Natural killer cell (primary cell): Measurements from ENCODE around the gene CHN1. TPM values are rescaled to one million over a fixed set of nuclear protein-coding genes. Genes with fewer than 3 reads are reported as not detected.

ENCODE experiments used
- ATAC-seq, 3 donors: fragments of 150-1000 bp in 2 of 3; fragments of 200-7000 bp in 1 of 3; cut with Tn5 transposase; 1 replicate in 1 of 3; 2 replicates in 2 of 3; pipeline ENCODE4 v1.10.0; 2021; ENCODE audit warnings: mild to moderate bottlenecking in 2 of 3, moderate library complexity in 2 of 3
- DNase-seq, 2 donors: peaks; one replicate each; pipeline versions ENCODE4 v3.0.0 to v3.0.0-alpha.2; 2013 to 2021; ENCODE audit warnings: mixed read lengths in 1 of 2
- H3K27ac ChIP-seq: one replicate; pipeline ENCODE4 v1.5.1; 2013; ENCODE audit warnings: mild to moderate bottlenecking, low read length
- H3K27me3 ChIP-seq: one replicate; pipeline ENCODE4 v1.6.1; 2013; ENCODE audit warnings: low read length; ENCODE audit not compliant: control insufficient read depth, insufficient read depth
- H3K36me3 ChIP-seq: one replicate; pipeline ENCODE4 v1.6.1; 2013; ENCODE audit warnings: low read length; ENCODE audit not compliant: control insufficient read depth, insufficient read depth
- H3K4me1 ChIP-seq: one replicate; pipeline ENCODE4 v1.6.1; 2013; ENCODE audit warnings: low read length; ENCODE audit not compliant: control insufficient read depth, insufficient read depth
- H3K4me3 ChIP-seq: one replicate; pipeline ENCODE4 v1.5.1; 2013; ENCODE audit warnings: low read length
- H3K9me3 ChIP-seq: one replicate; pipeline ENCODE4 v1.6.1; 2013; ENCODE audit warnings: low read length; ENCODE audit not compliant: control insufficient read depth, insufficient read depth
- H3K27ac Mint-ChIP-seq, 2 donors: one replicate each; pipeline ENCODE4 v1.8.0; 2022; ENCODE audit warnings: mild to moderate bottlenecking in 2 of 2, mixed read lengths in 2 of 2, moderate library complexity in 1 of 2
- H3K27me3 Mint-ChIP-seq, 2 donors: one replicate each; pipeline ENCODE4 v1.8.0; 2022; ENCODE audit warnings: low read depth in 2 of 2, mixed read lengths in 2 of 2
- H3K36me3 Mint-ChIP-seq: one replicate; pipeline ENCODE4 v1.8.0; 2022; ENCODE audit warnings: mixed read lengths
- H3K4me1 Mint-ChIP-seq, 2 donors: one replicate each; pipeline ENCODE4 v1.8.0; 2022; ENCODE audit warnings: mixed read lengths in 2 of 2
- H3K4me3 Mint-ChIP-seq: one replicate; pipeline ENCODE4 v1.8.0; 2022; ENCODE audit warnings: mild to moderate bottlenecking, moderate library complexity, mixed read lengths
- H3K9me3 Mint-ChIP-seq, 2 donors: one replicate each; pipeline ENCODE4 v1.8.0; 2022; ENCODE audit warnings: mixed read lengths in 2 of 2
- WGBS: methylation state at CpG from one replicate; pipeline ENCODE4 v1.1.7; 2013; ENCODE audit warnings: missing lambda C conversion rate; ENCODE audit not compliant: insufficient coverage; 5-methylcytosine and 5-hydroxymethylcytosine counted together
- intact Hi-C: fragments of 100-400 bp; cut with micrococcal nuclease; formaldehyde crosslinking; loops from one replicate; pipeline ENCODE4 v1.14.2; 2022
- total RNA-seq, 4 donors: library from RNA; stranded (reverse); fragments of 120-200 nt in 1 of 4; gene quantifications; one replicate each; pipeline versions ENCODE4 v1.2.3 to v1.2.4, GENCODE V29; 2013 to 2022
- TF ChIP-seq, protein P1 (sequence below): fragments of 200-600 bp; IDR thresholded peaks from one replicate; pipeline ENCODE4 v1.8.0; 2022; ENCODE audit warnings: antibody characterized with exemption

Gene CHN1
- total RNA-seq, 3 donors from 2014 or later (not counting 1 experiment from before 2014, with no cell fraction given), result 0.80 to 1.7 (median 0.88) TPM

DNA sequence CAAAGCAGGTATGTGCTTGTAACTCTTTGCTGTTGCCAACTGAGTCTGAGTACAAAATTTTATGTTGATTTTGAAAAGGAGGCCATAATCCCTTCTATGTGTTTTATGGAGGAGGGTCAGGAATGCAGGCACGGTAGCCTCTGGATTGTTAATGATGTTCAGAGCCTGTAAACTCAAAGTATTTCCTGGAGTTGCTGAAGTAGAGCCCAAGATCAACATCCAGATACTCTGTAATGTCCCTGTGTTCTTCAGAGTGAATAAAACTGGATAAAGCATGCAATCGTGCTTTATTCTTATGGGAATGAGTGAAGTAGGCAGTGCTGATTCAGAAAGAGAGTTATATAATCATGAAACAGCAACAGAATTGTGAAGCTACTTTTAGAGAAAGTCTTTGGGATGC lies 179.1 kb downstream of the CHN1 start:
- no peaks in the 10 kb centered on the region for H3K9me3 Mint-ChIP-seq
- Histone ChIP-seq H3K4me3 (no peak overlapping the region), H3K4me1 (no peaks in the 10 kb centered on the region), H3K36me3 (no peaks in the 10 kb centered on the region), H3K9me3 (no peaks in the 10 kb centered on the region), H3K27ac (no peak overlapping the region), H3K27me3 (no peaks in the 10 kb centered on the region)
- intact Hi-C loops, result no loop called here
- no peak overlapping the region for H3K4me3 Mint-ChIP-seq
- ATAC-seq (no peak), DNase-seq (no peak)
- no peak overlapping the region for H3K27ac Mint-ChIP-seq
- H3K36me3 Mint-ChIP-seq, result no peaks in the 10 kb centered on the region
- H3K4me1 Mint-ChIP-seq, result no peaks in the 10 kb centered on the region
- H3K27me3 Mint-ChIP-seq, result peaks cover 3 to 12% of the 10 kb centered on the region in 2 donors
- WGBS, result 91% methylated on average over 2 of the region's 2 CpGs
- TF ChIP-seq, protein P1, sequence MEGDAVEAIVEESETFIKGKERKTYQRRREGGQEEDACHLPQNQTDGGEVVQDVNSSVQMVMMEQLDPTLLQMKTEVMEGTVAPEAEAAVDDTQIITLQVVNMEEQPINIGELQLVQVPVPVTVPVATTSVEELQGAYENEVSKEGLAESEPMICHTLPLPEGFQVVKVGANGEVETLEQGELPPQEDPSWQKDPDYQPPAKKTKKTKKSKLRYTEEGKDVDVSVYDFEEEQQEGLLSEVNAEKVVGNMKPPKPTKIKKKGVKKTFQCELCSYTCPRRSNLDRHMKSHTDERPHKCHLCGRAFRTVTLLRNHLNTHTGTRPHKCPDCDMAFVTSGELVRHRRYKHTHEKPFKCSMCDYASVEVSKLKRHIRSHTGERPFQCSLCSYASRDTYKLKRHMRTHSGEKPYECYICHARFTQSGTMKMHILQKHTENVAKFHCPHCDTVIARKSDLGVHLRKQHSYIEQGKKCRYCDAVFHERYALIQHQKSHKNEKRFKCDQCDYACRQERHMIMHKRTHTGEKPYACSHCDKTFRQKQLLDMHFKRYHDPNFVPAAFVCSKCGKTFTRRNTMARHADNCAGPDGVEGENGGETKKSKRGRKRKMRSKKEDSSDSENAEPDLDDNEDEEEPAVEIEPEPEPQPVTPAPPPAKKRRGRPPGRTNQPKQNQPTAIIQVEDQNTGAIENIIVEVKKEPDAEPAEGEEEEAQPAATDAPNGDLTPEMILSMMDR, result no peak

DNA sequence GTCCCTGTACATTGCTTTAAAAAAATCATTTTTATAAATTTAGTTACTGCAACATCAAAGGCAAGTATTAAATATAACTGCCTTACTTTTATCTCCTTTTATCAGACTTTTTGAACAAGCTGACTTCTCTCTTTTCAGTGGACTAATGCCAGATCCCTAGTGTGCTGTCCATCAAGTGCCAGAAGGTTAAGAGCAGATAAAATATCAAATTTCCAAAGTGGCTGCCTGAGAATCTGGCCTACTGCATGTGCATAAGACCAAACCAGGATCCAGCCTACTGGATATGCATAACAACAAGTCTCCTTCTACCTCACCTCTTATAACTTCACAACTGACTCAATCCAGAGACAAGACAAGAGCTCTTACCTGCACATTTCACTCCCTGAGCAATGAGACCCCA lies 181.1 kb downstream of the CHN1 start:
- DNase-seq (no peak), ATAC-seq (no peak)
- H3K27me3 Mint-ChIP-seq, result peaks cover 3 to 12% of the 10 kb centered on the region in 2 donors
- intact Hi-C loops, result no loop called here
- H3K27ac ChIP-seq, result no peak overlapping the region
- H3K4me1 ChIP-seq, result no peaks in the 10 kb centered on the region
- H3K27ac Mint-ChIP-seq, result no peak overlapping the region
- no peaks in the 10 kb centered on the region for H3K36me3 ChIP-seq
- no peak overlapping the region for H3K4me3 ChIP-seq
- H3K9me3 Mint-ChIP-seq, result no peaks in the 10 kb centered on the region
- TF ChIP-seq, protein P1, result no peak
- H3K27me3 ChIP-seq, result no peaks in the 10 kb centered on the region
- no peaks in the 10 kb centered on the region for H3K9me3 ChIP-seq
- no peaks in the 10 kb centered on the region for H3K36me3 Mint-ChIP-seq
- H3K4me3 Mint-ChIP-seq, result no peak overlapping the region
- no peaks in the 10 kb centered on the region for H3K4me1 Mint-ChIP-seq

DNA sequence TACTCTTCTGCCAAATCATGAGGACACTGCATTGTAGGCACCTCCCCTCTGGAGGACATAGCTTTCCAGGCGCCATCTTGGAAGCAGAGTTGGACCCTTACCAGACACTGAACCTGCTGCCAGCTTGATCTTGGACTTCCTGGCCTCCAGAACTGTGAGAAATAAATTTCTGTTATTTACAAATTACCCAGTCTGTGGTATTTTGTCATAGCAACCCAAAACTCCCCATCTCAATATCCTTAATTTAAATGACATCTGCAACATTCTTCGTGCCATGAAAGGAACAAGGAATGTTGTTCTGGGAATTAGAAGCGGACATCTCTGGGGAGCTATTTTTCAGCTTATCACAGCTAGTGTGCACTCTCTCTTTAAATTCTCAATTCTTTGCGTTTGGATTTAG lies 183.6 kb downstream of the CHN1 start:
- H3K4me3 Mint-ChIP-seq, result no peak overlapping the region
- no peak overlapping the region for H3K27ac Mint-ChIP-seq
- peaks cover 0 to 16% of the 10 kb centered on the region in 2 donors for H3K27me3 Mint-ChIP-seq
- H3K9me3 ChIP-seq, result no peaks in the 10 kb centered on the region
- H3K9me3 Mint-ChIP-seq, result no peaks in the 10 kb centered on the region
- 95% methylated on average over 3 of the region's 4 CpGs for WGBS
- TF ChIP-seq, protein P1, result no peak
- H3K4me3 ChIP-seq, result no peak overlapping the region
- no peaks in the 10 kb centered on the region for H3K36me3 ChIP-seq
- H3K4me1 ChIP-seq, result no peaks in the 10 kb centered on the region
- H3K36me3 Mint-ChIP-seq, result no peaks in the 10 kb centered on the region
- intact Hi-C loops, result no loop called here
- H3K4me1 Mint-ChIP-seq, result no peaks in the 10 kb centered on the region
- no peak overlapping the region for H3K27ac ChIP-seq
- no peak for ATAC-seq
- no peaks in the 10 kb centered on the region for H3K27me3 ChIP-seq
- DNase-seq, result no peak

DNA sequence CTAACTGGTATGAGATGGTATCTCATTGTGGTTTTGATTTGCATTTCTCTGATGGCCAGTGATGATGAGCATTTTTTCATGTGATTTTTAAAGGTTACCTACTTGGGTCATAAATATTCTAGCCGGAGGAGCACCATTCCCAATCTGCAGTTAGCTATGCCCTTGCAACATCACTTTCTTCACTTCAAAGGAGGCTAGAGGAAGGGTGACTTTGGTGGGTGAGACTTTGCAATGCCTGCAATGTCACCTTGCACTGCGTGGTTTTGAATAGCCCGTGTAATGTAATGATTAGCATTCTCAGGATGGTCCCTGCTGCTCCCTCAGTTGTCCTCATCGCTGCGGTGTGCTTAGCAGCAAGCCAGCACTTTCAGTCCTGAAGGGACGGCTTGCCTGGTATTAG lies 184.8 kb downstream of the CHN1 start:
- Histone ChIP-seq H3K4me1 (no peaks in the 10 kb centered on the region), H3K4me3 (no peak overlapping the region), H3K27me3 (no peaks in the 10 kb centered on the region), H3K36me3 (no peaks in the 10 kb centered on the region), H3K9me3 (no peaks in the 10 kb centered on the region), H3K27ac (no peak overlapping the region)
- 90% methylated on average over 6 of the region's 6 CpGs for WGBS
- Mint-ChIP-seq H3K27me3 (peaks cover 0 to 27% of the 10 kb centered on the region in 2 donors), H3K4me1 (no peaks in the 10 kb centered on the region), H3K27ac (no peak overlapping the region), H3K9me3 (no peaks in the 10 kb centered on the region), H3K4me3 (no peak overlapping the region), H3K36me3 (no peaks in the 10 kb centered on the region)
- TF ChIP-seq, protein P1, result no peak
- intact Hi-C loops, result no loop called here
- no peak for DNase-seq
- ATAC-seq, result no peak
